IPS-15b (cell line): ENCODE data around the gene LSP1.

ENCODE experiments used
- H3K27me3 ChIP-seq: one replicate; pipeline ENCODE4 v1.6.1; 2013; ENCODE audit warnings: low read length; ENCODE audit not compliant: control insufficient read depth, insufficient read depth
- H3K36me3 ChIP-seq: one replicate; pipeline ENCODE4 v1.6.1; 2013; ENCODE audit warnings: low read length; ENCODE audit not compliant: control insufficient read depth, insufficient read depth
- H3K4me1 ChIP-seq: one replicate; pipeline ENCODE4 v1.6.1; 2013; ENCODE audit warnings: mild to moderate bottlenecking, low read length; ENCODE audit not compliant: control insufficient read depth, insufficient read depth
- H3K4me3 ChIP-seq: one replicate; pipeline ENCODE4 v1.5.1; 2013; ENCODE audit warnings: low read depth, low read length
- H3K9ac ChIP-seq: one replicate; pipeline ENCODE4 v1.6.1; 2013; ENCODE audit warnings: low read depth, mild to moderate bottlenecking, low read length
- H3K9me3 ChIP-seq: one replicate; pipeline ENCODE4 v1.6.1; 2013; ENCODE audit warnings: mild to moderate bottlenecking, low read length; ENCODE audit not compliant: control insufficient read depth, insufficient read depth

The LSP1 gene

DNA sequence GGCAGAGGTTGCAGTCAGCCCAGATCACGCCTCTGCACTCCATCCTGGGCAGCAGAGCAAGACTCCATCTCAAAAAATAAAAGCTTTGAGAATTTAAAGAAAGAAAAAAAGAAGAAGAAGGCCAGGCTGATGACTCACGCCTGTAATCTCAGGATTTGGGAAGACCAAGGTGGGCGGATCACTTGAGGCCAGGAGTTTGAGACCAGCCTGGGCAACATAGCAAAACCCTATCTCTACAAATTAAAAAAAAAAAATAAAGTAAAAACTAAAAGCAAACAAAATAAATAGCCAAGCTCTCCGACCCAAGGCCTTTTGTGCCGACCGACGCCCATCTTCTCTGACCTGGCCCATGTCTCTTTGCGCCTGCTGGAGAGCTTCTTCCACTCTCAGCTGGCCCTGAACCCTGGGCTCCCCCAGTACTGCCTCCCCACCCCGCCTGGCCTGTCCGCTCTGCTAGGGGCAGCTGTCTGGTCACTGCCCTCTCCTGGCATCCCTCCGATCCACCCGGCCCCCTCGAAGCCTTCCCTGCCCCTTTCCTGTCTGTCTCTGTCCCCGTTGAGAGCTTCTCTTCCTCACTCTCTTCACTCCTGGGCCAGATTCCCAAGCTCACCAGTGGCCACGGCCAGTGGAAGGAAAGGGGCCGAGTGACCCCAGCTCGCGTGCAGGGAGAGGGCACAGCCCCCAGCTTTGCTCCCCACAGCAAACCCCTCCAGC is 4.8 kb upstream of the LSP1 start:
- no peak overlapping the region for H3K4me3 ChIP-seq
- H3K9me3 ChIP-seq, result no peaks in the 10 kb centered on the region
- no peaks in the 10 kb centered on the region for H3K36me3 ChIP-seq
- H3K27me3 ChIP-seq, result no peaks in the 10 kb centered on the region
- H3K4me1 ChIP-seq, result no peaks in the 10 kb centered on the region
- H3K9ac ChIP-seq, result no peak overlapping the region

GRCh38 chr11:1848640-1849430 is 4.0 kb upstream of the LSP1 start:
- Histone ChIP-seq H3K9me3 (no peaks in the 10 kb centered on the region), H3K4me1 (no peaks in the 10 kb centered on the region), H3K36me3 (no peaks in the 10 kb centered on the region), H3K27me3 (no peaks in the 10 kb centered on the region), H3K4me3 (no peak overlapping the region), H3K9ac (no peak overlapping the region)

DNA sequence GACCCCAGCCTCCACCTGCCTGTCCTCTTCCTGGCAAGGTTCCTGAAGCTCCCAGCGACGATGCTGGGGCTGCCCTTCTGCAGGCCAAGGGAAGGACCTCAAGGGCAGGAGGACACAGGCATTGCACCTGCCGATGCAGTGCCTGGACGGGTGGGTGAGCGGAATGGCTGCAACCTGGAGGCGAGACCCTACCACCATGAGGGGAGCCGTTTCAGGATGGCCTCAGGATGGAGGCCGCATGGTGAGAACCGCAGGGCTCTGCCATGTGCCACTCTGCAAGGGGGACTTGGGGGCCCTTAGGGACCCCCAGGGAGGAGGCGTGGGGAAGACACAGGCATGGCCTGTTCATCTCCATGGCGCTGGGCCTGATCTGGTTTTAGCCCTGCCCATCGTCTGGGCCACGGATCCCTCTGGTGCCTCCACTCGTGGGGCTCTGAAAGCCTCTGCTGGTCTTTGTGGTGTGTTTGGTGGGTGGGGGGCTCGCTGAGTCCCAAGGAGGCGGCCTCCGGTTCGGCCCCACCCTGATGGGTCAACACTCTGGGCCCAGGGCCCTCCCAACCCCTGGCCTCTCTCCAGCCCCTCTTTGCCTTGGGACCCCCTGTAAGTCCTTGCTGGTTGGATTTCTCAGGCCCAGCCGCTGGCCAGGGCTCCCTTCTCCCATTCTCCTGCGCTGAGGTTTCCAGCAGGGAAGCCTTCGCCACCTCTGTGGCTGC is 1.3 kb upstream of the LSP1 start:
- no peaks in the 10 kb centered on the region for H3K4me1 ChIP-seq
- H3K27me3 ChIP-seq, result no peaks in the 10 kb centered on the region
- no peak overlapping the region for H3K4me3 ChIP-seq
- H3K36me3 ChIP-seq, result no peaks in the 10 kb centered on the region
- H3K9ac ChIP-seq, result no peak overlapping the region
- no peaks in the 10 kb centered on the region for H3K9me3 ChIP-seq

- H3K9me3 ChIP-seq, result no peaks in the 10 kb centered on the region
- no peaks in the 10 kb centered on the region for H3K4me1 ChIP-seq
- H3K4me3 ChIP-seq, result no peak overlapping the region
- no peak overlapping the region for H3K9ac ChIP-seq
- no peaks in the 10 kb centered on the region for H3K27me3 ChIP-seq
- H3K36me3 ChIP-seq, result no peaks in the 10 kb centered on the region
These were observed 510 bp upstream of the LSP1 start for GRCh38 chr11:1852271-1852876.

DNA sequence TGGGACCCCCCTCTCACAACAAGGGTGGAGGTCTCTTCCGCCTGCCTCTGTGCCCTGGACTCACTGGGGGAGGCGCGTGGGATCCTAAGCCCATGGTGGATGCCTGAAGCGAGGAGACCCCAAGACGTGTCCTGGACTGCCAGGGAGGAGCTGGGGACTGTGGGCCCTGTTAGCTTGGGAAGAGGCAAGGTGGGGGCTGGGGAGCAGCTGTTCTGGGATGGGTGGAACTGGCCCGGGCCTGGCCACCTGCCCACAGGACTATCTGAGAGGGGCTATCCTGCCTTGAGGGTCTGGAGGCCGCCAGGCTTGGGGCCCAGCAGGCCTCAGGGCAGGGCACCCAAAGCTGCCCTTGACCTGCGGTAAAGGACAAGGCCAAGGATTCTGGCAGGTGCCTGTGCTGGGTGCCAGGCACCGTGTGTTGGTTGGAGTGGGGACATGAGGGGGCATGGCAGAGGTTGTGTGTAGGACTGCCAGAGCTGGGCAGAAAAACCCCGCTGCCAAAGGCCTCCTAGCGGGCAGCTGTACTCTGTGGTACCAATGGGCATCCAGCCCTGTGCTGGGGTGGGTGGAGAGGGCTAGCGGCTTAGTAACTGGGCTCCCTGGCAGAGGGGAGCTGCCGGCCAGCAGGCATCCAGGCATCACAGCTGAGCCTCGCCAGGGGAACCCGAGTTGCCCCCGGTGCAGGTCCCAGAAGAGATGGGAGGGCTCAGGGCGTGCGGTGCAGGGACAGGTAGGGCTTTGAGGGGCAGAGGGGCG is 670 bp downstream of the LSP1 start:
- Histone ChIP-seq H3K36me3 (no peaks in the 10 kb centered on the region), H3K4me3 (no peak overlapping the region), H3K27me3 (no peaks in the 10 kb centered on the region), H3K9ac (no peak overlapping the region), H3K4me1 (no peaks in the 10 kb centered on the region), H3K9me3 (no peaks in the 10 kb centered on the region)

- no peaks in the 10 kb centered on the region for H3K27me3 ChIP-seq
- no peak overlapping the region for H3K9ac ChIP-seq
- no peak overlapping the region for H3K4me3 ChIP-seq
- no peaks in the 10 kb centered on the region for H3K4me1 ChIP-seq
- H3K36me3 ChIP-seq, result no peaks in the 10 kb centered on the region
- no peaks in the 10 kb centered on the region for H3K9me3 ChIP-seq
These were observed 1.5 kb downstream of the LSP1 start for GRCh38 chr11:1854132-1854948.

DNA sequence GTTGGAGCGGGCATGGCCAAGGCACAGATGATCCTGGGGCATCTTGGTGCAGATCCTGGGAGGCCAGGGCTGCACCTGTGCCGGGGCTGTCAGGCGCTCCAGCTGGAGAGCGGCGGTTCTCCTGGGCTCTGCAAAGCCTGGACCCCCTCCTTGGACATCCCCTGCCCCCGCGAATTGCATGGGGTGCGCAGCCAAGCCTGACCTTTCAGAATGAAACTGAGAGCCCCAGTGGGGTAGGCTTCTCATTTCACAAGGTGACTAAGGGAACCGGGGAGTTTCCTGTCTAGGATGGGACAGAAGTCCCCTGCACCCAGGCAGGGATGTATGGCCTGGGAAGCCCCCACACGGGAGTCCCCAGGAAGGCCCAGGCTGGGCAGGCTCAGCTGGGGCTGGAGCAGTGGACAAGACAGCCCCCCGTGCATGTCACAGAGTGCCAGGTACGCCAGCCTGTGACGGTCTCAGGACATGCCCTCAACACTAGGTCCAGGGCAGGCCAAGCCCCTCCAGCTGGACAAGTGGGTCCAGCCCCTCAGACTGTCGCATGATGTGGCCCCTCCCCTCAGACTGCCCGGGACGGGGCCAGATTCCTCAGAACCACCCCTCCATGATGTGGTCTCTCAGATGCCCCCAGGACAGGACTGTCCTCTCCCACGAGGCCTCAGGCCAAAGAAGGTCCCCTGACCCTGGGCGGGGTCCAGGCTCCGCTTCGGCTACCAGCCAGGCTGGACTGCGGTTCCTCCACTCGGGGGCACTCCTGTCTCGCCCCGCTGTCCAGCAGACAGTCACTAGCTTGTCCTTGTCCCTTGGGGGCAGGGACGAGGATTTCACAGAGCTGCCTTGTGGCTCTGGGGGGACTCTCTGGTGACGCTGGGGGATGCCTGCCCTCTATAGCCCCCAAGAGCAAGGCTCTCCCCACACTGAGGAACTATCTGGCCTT is 2.3 kb downstream of the LSP1 start:
- Histone ChIP-seq H3K4me1 (no peaks in the 10 kb centered on the region), H3K27me3 (no peaks in the 10 kb centered on the region), H3K4me3 (no peak overlapping the region)

DNA sequence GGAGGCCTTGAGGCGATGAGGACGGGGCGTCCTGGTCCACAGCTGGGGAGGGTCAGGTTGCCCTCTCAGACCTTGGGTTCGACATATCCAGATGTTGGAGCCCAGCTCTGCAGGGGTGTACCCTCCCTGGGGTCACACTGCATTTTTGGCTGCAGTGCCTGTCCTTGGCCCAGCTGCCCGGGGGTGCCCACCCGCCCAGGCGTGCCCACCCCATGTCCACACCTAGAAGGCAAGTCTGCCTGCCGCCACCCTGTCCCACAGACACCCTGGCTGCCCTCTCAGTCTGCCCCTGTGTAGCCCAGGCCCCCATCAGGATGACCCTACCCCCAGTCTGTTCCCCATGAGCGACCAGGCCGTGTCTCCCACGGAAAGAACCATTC is 3.0 kb downstream of the LSP1 start:
- Histone ChIP-seq H3K9me3 (no peaks in the 10 kb centered on the region), H3K9ac (no peak overlapping the region), H3K27me3 (no peaks in the 10 kb centered on the region), H3K36me3 (no peaks in the 10 kb centered on the region), H3K4me3 (no peak overlapping the region), H3K4me1 (no peaks in the 10 kb centered on the region)

More for the DNA sequence above, 2.3 kb downstream of the LSP1 start:
- Histone ChIP-seq H3K9me3 (no peaks in the 10 kb centered on the region), H3K36me3 (no peaks in the 10 kb centered on the region), H3K9ac (no peak overlapping the region)

- H3K4me1 ChIP-seq, result no peaks in the 10 kb centered on the region
- no peak overlapping the region for H3K4me3 ChIP-seq
- no peaks in the 10 kb centered on the region for H3K9me3 ChIP-seq
- H3K27me3 ChIP-seq, result no peaks in the 10 kb centered on the region
- no peaks in the 10 kb centered on the region for H3K36me3 ChIP-seq
- no peak overlapping the region for H3K9ac ChIP-seq
These were observed 3.6 kb downstream of the LSP1 start for GRCh38 chr11:1856306-1857005.
